ENCODE measurements around the gene TNNT3.

Gene TNNT3

GRCh38 chr11:1916132-1916985, 3.1 kb upstream of the TNNT3 start:
- no peak for ATAC-seq
- TF ChIP-seq ZNF565 (CRISPR knock-in tag; conservative IDR thresholded peaks at IDR 0.05; ENCODE audit: low read depth) (no peak), TCF4 (CRISPR knock-in tag; IDR thresholded peaks at IDR 0.05; ENCODE audit: borderline replicate concordance) (no peak), ZFP3 (CRISPR knock-in tag; IDR thresholded peaks at IDR 0.05) (no peak), GLIS3 (CRISPR knock-in tag; IDR thresholded peaks at IDR 0.05) (no peak), TOX (CRISPR knock-in tag; IDR thresholded peaks at IDR 0.05; ENCODE audit: borderline replicate concordance) (no peak), PPARA (CRISPR knock-in tag; IDR thresholded peaks at IDR 0.05; ENCODE audit: borderline replicate concordance) (no peak), ZNF70 (CRISPR knock-in tag; IDR thresholded peaks at IDR 0.05) (no peak), ISL1 (CRISPR knock-in tag; IDR thresholded peaks at IDR 0.05) (no peak), ESRRG (CRISPR knock-in tag; IDR thresholded peaks at IDR 0.05) (no peak), ZC3H10 (CRISPR knock-in tag; IDR thresholded peaks at IDR 0.05) (no peak), BACH2 (CRISPR knock-in tag; IDR thresholded peaks at IDR 0.05; ENCODE audit: borderline replicate concordance) (no peak), ZNF8 (CRISPR knock-in tag; IDR thresholded peaks at IDR 0.05) (no peak), OSR1 (CRISPR knock-in tag; IDR thresholded peaks at IDR 0.05) (no peak), ZFP30 (CRISPR knock-in tag; IDR thresholded peaks at IDR 0.05) (no peak), CSDC2 (CRISPR knock-in tag; IDR thresholded peaks at IDR 0.05) (no peak), POU6F1 (CRISPR knock-in tag; IDR thresholded peaks at IDR 0.05; ENCODE audit: borderline replicate concordance, low read depth) (no peak), PATZ1 (CRISPR knock-in tag; IDR thresholded peaks at IDR 0.05; ENCODE audit: borderline replicate concordance) (no peak), CREB5 (CRISPR knock-in tag; IDR thresholded peaks at IDR 0.05; ENCODE audit: low read depth) (no peak), TSHZ2 (CRISPR knock-in tag; IDR thresholded peaks at IDR 0.05) (no peak)

- no peak for ATAC-seq
- TF ChIP-seq SNAI2 (CRISPR knock-in tag; IDR thresholded peaks at IDR 0.05), result no peak
- TF ChIP-seq RARB (CRISPR knock-in tag; IDR thresholded peaks at IDR 0.05), result no peak
- no peak for TF ChIP-seq CSRNP3 (CRISPR knock-in tag; IDR thresholded peaks at IDR 0.05)
- TF ChIP-seq ZNF8 (CRISPR knock-in tag; IDR thresholded peaks at IDR 0.05), result no peak
- no peak for TF ChIP-seq TOX (CRISPR knock-in tag; IDR thresholded peaks at IDR 0.05; ENCODE audit: borderline replicate concordance)
- no peak for TF ChIP-seq CSDC2 (CRISPR knock-in tag; IDR thresholded peaks at IDR 0.05)
- no peak for TF ChIP-seq PATZ1 (CRISPR knock-in tag; IDR thresholded peaks at IDR 0.05; ENCODE audit: borderline replicate concordance)
- no peak for TF ChIP-seq ZFP3 (CRISPR knock-in tag; IDR thresholded peaks at IDR 0.05)
- TF ChIP-seq ZNF565 (CRISPR knock-in tag; conservative IDR thresholded peaks at IDR 0.05; ENCODE audit: low read depth), result no peak
Measured at GRCh38 chr11:1916986-1917522, 2.4 kb upstream of the TNNT3 start.

All from SK-N-SH treated with all-trans-retinoic acid at 6 μM for 48 hours (cell line).